SK-N-SH (cell line): ENCODE measurements around the gene SIK2. TPM values are rescaled to one million over a fixed set of nuclear protein-coding genes. Genes with fewer than 3 reads are reported as not detected.
A peak's percentile ranks its signal among the peaks of the same experiment; 100 is the strongest.

Experiments
- CTCF ChIA-PET: fragments of 300-600, 350-600 bp; formaldehyde crosslinking; extraction: SDS; loops from one replicate; lab custom pipeline; 2021; lab: Yijun Ruan, JAX
- POLR2A ChIA-PET: fragments of 350-600 bp; sonication (Branson Sonifier 250); formaldehyde crosslinking; extraction: SDS; loops from one replicate; lab custom pipeline; 2020; ENCODE audit warnings: antibody characterized with exemption, inconsistent platforms; lab: Yijun Ruan, JAX
- DNase-seq: peaks from one replicate; pipeline ENCODE4 v3.0.0; 2012
- H2AFZ ChIP-seq: fragments of 200-600 bp; sonication (generic); 2 replicates; pipeline ENCODE4 v1.8.1; 2016; ENCODE audit warnings: antibody characterized with exemption, mild to moderate bottlenecking, low read depth
- H3F3A ChIP-seq: fragments of 200-600 bp; sonication (generic); replicated peaks from 2 replicates; pipeline ENCODE3; 2016; ENCODE audit warnings: antibody characterized with exemption, mild to moderate bottlenecking; ENCODE audit not compliant: insufficient read depth
- H3K27ac ChIP-seq, 2 experiments: fragments of 200-500 bp in 1 of 2; fragments of 200-600 bp in 1 of 2; sonication (Bioruptor generic) in 1 of 2; sonication (generic), shearing (Covaris generic) in 1 of 2; 2 replicates each; pipeline versions ENCODE4 v1.5.1 to v1.6.1; 2014 to 2016; ENCODE audit warnings: low read depth in 2 of 2, inconsistent platforms in 1 of 2, low read length in 1 of 2, mild to moderate bottlenecking in 1 of 2, mixed read lengths in 1 of 2
- H3K27me3 ChIP-seq: fragments of 200-600 bp; sonication (generic), shearing (Covaris generic); 2 replicates; pipeline ENCODE4 v1.6.1; 2016; ENCODE audit warnings: mixed run types; ENCODE audit not compliant: insufficient read depth
- H3K36me3 ChIP-seq, 2 experiments: fragments of 200-500 bp in 1 of 2; fragments of 200-600 bp in 1 of 2; sonication (Bioruptor generic) in 1 of 2; sonication (generic) in 1 of 2; replicated peaks in 1 of 2; 2 replicates each; pipeline versions ENCODE3 to v1.5.1; 2014 to 2016; ENCODE audit warnings: low read length in 1 of 2, mild to moderate bottlenecking in 1 of 2; ENCODE audit not compliant: insufficient read depth in 2 of 2, control insufficient read depth in 1 of 2
- H3K4me1 ChIP-seq, 2 experiments: fragments of 200-500 bp in 1 of 2; fragments of 200-600 bp in 1 of 2; sonication (Bioruptor generic) in 1 of 2; sonication (generic), shearing (Covaris generic) in 1 of 2; 2 replicates each; pipeline versions ENCODE4 v1.5.1 to v1.6.1; 2014 to 2016; ENCODE audit warnings: low read depth in 1 of 2, low read length in 1 of 2, mixed run types in 1 of 2; ENCODE audit not compliant: insufficient read depth in 2 of 2, control insufficient read depth in 1 of 2
- H3K4me2 ChIP-seq: fragments of 200-600 bp; sonication (generic), shearing (Covaris generic); 2 replicates; pipeline ENCODE4 v1.6.1; 2017; ENCODE audit warnings: mixed run types
- H3K4me3 ChIP-seq, 2 experiments: fragments of 200-500 bp in 1 of 2; fragments of 200-600 bp in 1 of 2; sonication (Bioruptor generic) in 1 of 2; sonication (generic), shearing (Covaris generic) in 1 of 2; 2 replicates each; pipeline versions ENCODE4 v1.5.1 to v1.8.1; 2014 to 2016; ENCODE audit warnings: low read depth in 2 of 2, inconsistent platforms in 1 of 2, low read length in 1 of 2, mild to moderate bottlenecking in 1 of 2, mixed read lengths in 1 of 2, moderate library complexity in 1 of 2
- H3K79me2 ChIP-seq: fragments of 200-600 bp; sonication (generic); 2 replicates; pipeline ENCODE4 v1.8.1; 2017; ENCODE audit warnings: mild to moderate bottlenecking; ENCODE audit not compliant: insufficient read depth
- H3K9ac ChIP-seq: fragments of 200-600 bp; sonication (generic); 2 replicates; pipeline ENCODE4 v1.6.1; 2017; ENCODE audit warnings: mixed run types
- H3K9me2 ChIP-seq: fragments of 200-600 bp; sonication (generic); 2 replicates; pipeline ENCODE4 v1.6.1; 2017; ENCODE audit warnings: mixed run types
- H3K9me3 ChIP-seq: fragments of 200-600 bp; sonication (generic); 2 replicates; pipeline ENCODE4 v1.6.1; 2017; ENCODE audit warnings: mixed run types, mild to moderate bottlenecking, moderate library complexity
- H4K20me1 ChIP-seq: fragments of 200-600 bp; sonication (generic); 2 replicates; pipeline ENCODE4 v1.6.1; 2017; ENCODE audit warnings: mild to moderate bottlenecking, mixed run types; ENCODE audit not compliant: insufficient read depth
- EP300 ChIP-seq, 2 experiments: IDR thresholded peaks; 2 replicates each; pipeline versions ENCODE4 v1.4.0 to v1.6.1; 2012; ENCODE audit warnings: borderline replicate concordance in 1 of 2, low read depth in 1 of 2, low read length in 1 of 2
- GABPA ChIP-seq: IDR thresholded peaks from 2 replicates; pipeline ENCODE4 v1.4.0; 2012; ENCODE audit warnings: low read depth, mild to moderate bottlenecking
- NFIC ChIP-seq: IDR thresholded peaks from 2 replicates; pipeline ENCODE4 v1.4.0; 2012; ENCODE audit warnings: borderline replicate concordance
- RXRA ChIP-seq: IDR thresholded peaks from 2 replicates; pipeline ENCODE4 v1.4.0; 2012; ENCODE audit warnings: low read depth, mild to moderate bottlenecking, borderline replicate concordance
- SIN3A ChIP-seq: IDR thresholded peaks from 2 replicates; pipeline ENCODE4 v1.6.1; 2012; ENCODE audit warnings: low read depth, mild to moderate bottlenecking, low read length, moderate library complexity, borderline replicate concordance
- WGBS: methylation state at CpG from one replicate; pipeline ENCODE4 v1.1.6; 2017; ENCODE audit warnings: low lambda C conversion rate; 5-methylcytosine and 5-hydroxymethylcytosine counted together
- polyA plus RNA-seq, 3 experiments: library from polyadenylated mRNA; depleted of rRNA; stranded (reverse); fragments of >200 nt; gene quantifications; 2 replicates each; pipeline ENCODE4 v1.2.3, GENCODE V29; 2012
- TF ChIP-seq, protein P1 (sequence below): IDR thresholded peaks from 2 replicates; pipeline ENCODE4 v1.4.0; 2012; ENCODE audit warnings: low read depth, borderline replicate concordance
- TF ChIP-seq, protein P2 (sequence below): IDR thresholded peaks from 2 replicates; pipeline ENCODE4; 2012
- TF ChIP-seq, protein P3 (sequence below): fragments of 200-600 bp; sonication (generic); IDR thresholded peaks from 2 replicates; pipeline ENCODE4 v1.6.1; 2017; ENCODE audit warnings: antibody characterized with exemption, mild to moderate bottlenecking, moderate library complexity

The SIK2 gene
- polyA plus RNA-seq, 1 of the 3 experiments (the other 2 are of a cell fraction), result 8.9 TPM

DNA sequence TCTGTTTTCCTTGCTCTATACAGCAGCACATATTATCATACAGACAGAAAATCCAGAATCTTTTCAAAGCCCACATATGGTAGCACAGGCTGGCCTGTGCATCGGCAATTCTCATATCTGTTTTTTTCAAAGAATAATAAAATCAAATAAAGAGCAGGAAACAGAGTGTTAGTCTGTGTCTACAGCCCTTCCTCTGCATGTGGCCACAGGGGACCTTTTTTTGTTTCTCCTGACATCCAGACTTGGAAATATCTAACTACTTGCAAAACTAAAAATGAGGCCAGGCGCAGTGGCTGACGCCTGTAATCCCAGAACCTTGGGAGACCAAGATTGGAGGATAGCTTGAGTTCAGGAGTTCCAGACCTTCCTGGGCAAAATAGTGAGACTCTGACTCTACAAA, 41.4 kb upstream of the SIK2 start:
- H3K79me2 ChIP-seq, result peaks cover 14% of the 10 kb centered on the region; the same call in 1 of the 2 replicates
- no peak overlapping the region for H3K4me2 ChIP-seq
- H3K36me3 ChIP-seq, result peaks cover 31 to 60% of the 10 kb centered on the region in 2 experiments
- H3K27me3 ChIP-seq, result no peaks in the 10 kb centered on the region
- WGBS, result 85% methylated on average over 3 of the region's 3 CpGs
- H3F3A ChIP-seq, result peaks cover 88% of the 10 kb centered on the region
- DNase-seq, result no peak
- no peak overlapping the region for H2AFZ ChIP-seq
- H3K9ac ChIP-seq, result peak overlapping the region; percentile 41; the same call in 1 of the 2 replicates
- H3K4me1 ChIP-seq, result peaks cover 16 to 48% of the 10 kb centered on the region in 2 experiments
- H3K4me3 ChIP-seq, result no peak overlapping the region
- POLR2A ChIA-PET, result no interaction called here
- no peaks in the 10 kb centered on the region for H4K20me1 ChIP-seq
- H3K9me3 ChIP-seq, result no peaks in the 10 kb centered on the region
- no peak for TF ChIP-seq NFIC
- no peak for TF ChIP-seq RXRA
- TF ChIP-seq, protein P1, sequence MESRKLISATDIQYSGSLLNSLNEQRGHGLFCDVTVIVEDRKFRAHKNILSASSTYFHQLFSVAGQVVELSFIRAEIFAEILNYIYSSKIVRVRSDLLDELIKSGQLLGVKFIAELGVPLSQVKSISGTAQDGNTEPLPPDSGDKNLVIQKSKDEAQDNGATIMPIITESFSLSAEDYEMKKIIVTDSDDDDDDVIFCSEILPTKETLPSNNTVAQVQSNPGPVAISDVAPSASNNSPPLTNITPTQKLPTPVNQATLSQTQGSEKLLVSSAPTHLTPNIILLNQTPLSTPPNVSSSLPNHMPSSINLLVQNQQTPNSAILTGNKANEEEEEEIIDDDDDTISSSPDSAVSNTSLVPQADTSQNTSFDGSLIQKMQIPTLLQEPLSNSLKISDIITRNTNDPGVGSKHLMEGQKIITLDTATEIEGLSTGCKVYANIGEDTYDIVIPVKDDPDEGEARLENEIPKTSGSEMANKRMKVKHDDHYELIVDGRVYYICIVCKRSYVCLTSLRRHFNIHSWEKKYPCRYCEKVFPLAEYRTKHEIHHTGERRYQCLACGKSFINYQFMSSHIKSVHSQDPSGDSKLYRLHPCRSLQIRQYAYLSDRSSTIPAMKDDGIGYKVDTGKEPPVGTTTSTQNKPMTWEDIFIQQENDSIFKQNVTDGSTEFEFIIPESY, result no peak
- TF ChIP-seq SIN3A, result no peak
- no peak for TF ChIP-seq EP300 (IDR thresholded peaks at IDR 0.05; ENCODE audit: borderline replicate concordance in 1 of 2, low read depth in 1 of 2, low read length in 1 of 2)
- TF ChIP-seq GABPA, result no peak
- CTCF ChIA-PET, result interaction anchor here (1.0 to 2.2 kb wide), 6 partner anchors 18 to 281 kb away, joined by 4 to 8 read pairs (median 5); partner anchors contain the start of gene LAYN
- no peaks in the 10 kb centered on the region for H3K9me2 ChIP-seq
- H3K27ac ChIP-seq, result peak overlapping the region; percentile 76 to 97

DNA sequence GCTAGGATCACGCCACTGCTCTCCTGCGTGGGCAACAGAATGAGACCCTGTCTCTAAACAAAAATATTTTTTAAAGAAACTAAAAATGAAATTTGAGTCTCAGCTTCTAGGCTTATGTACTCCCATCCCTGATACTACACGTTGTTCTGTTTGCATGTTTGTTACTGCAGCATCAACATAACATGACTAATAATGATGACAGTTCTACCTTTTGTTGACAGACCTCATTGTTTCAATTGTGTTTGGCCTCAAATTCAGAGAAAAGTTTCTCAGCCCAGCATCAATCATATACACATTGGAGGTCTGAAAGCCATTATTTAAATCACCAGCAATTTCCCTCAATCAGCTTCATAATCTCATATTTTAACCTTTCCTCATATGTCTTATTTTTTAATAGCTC, 40.9 kb upstream of the SIK2 start:
- H3K4me1 ChIP-seq, result peaks cover 16 to 43% of the 10 kb centered on the region in 2 experiments
- ChIA-PET POLR2A (interaction anchor here (0.6 kb wide), 1 partner anchor 12 kb away, joined by 3 read pairs; no protein-coding TSS in a partner anchor), CTCF (interaction anchor here (1.0 to 3.3 kb wide), 8 partner anchors 9 to 281 kb away, joined by 3 to 8 read pairs (median 4); no protein-coding TSS in a partner anchor)
- H3K27ac ChIP-seq, result peak overlapping the region; percentile 76 to 97; a peak in 3 of 4 replicates
- H3K9me2 ChIP-seq, result no peaks in the 10 kb centered on the region
- no peak overlapping the region for H2AFZ ChIP-seq
- H3F3A ChIP-seq, result peaks cover 88% of the 10 kb centered on the region
- no peaks in the 10 kb centered on the region for H3K27me3 ChIP-seq
- DNase-seq, result no peak
- H3K36me3 ChIP-seq, result peaks cover 26 to 55% of the 10 kb centered on the region in 2 experiments
- H3K9ac ChIP-seq, result peak overlapping the region; percentile 41; the same call in 1 of the 2 replicates
- TF ChIP-seq, protein P2, sequence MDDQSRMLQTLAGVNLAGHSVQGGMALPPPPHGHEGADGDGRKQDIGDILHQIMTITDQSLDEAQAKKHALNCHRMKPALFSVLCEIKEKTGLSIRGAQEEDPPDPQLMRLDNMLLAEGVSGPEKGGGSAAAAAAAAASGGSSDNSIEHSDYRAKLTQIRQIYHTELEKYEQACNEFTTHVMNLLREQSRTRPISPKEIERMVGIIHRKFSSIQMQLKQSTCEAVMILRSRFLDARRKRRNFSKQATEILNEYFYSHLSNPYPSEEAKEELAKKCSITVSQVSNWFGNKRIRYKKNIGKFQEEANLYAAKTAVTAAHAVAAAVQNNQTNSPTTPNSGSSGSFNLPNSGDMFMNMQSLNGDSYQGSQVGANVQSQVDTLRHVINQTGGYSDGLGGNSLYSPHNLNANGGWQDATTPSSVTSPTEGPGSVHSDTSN, result peak; percentile 7; the same call in 1 of the 2 replicates
- TF ChIP-seq, protein P3, sequence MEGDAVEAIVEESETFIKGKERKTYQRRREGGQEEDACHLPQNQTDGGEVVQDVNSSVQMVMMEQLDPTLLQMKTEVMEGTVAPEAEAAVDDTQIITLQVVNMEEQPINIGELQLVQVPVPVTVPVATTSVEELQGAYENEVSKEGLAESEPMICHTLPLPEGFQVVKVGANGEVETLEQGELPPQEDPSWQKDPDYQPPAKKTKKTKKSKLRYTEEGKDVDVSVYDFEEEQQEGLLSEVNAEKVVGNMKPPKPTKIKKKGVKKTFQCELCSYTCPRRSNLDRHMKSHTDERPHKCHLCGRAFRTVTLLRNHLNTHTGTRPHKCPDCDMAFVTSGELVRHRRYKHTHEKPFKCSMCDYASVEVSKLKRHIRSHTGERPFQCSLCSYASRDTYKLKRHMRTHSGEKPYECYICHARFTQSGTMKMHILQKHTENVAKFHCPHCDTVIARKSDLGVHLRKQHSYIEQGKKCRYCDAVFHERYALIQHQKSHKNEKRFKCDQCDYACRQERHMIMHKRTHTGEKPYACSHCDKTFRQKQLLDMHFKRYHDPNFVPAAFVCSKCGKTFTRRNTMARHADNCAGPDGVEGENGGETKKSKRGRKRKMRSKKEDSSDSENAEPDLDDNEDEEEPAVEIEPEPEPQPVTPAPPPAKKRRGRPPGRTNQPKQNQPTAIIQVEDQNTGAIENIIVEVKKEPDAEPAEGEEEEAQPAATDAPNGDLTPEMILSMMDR, result no peak
- H4K20me1 ChIP-seq, result no peaks in the 10 kb centered on the region
- peaks cover 14% of the 10 kb centered on the region; the same call in 1 of the 2 replicates for H3K79me2 ChIP-seq
- H3K4me2 ChIP-seq, result 0 out of 2 replicates have a peak overlapping the region, but pooled peaks have one; percentile 20
- WGBS, result 85% methylated on average over 3 of the region's 3 CpGs
- H3K9me3 ChIP-seq, result no peaks in the 10 kb centered on the region
- H3K4me3 ChIP-seq, result no peak overlapping the region
